ENCODE results near the gene RUNX2. TPM values are rescaled to one million over a fixed set of nuclear protein-coding genes. Genes with fewer than 3 reads are reported as not detected.

RUNX2 gene
- total and polyA plus RNA-seq, 2 experiments from 2014 or later: 0.66 to 1.7 TPM

DNA sequence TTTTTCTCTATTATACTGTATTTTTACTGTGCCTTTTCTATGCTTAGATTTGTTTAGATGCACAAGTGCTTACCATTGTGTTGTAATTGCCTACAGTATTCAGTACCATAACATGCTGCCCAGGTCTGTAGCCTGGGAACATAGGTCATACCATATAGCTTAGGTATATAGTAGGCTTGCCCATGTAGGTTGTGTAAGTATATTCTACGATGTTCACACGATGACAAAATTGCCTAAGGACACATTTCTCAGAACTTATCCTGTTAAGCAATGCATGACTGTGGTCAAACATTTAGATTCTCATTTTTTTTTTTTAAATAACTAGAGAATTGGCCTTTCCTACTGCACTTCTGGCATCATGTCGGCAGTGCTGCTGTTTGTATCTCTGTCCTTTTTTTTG, 303.3 kb downstream of the RUNX2 start:
- H3K4me1 Mint-ChIP-seq: peaks cover 12% of the 10 kb centered on the region; the same call in 2 of the 3 replicates
- no peaks in the 10 kb centered on the region for H3K9me3 Mint-ChIP-seq
- no peaks in the 10 kb centered on the region for H3K27me3 ChIP-seq (ENCODE audit: insufficient read depth)
- no peak overlapping the region for H2AFZ ChIP-seq
- peaks cover 3% of the 10 kb centered on the region for H3K27me3 Mint-ChIP-seq (ENCODE audit: insufficient read depth, low read depth, poor library complexity)
- no peak overlapping the region for H3K4me2 ChIP-seq
- H4K20me1 ChIP-seq (replicated peaks; ENCODE audit: insufficient read depth): no peaks in the 10 kb centered on the region
- no peaks in the 10 kb centered on the region for H3K79me2 ChIP-seq (replicated peaks; ENCODE audit: insufficient read depth)
- no peaks in the 10 kb centered on the region for H3K36me3 Mint-ChIP-seq (ENCODE audit: low read depth)
- no peaks in the 10 kb centered on the region for H3F3A ChIP-seq (replicated peaks; ENCODE audit: low read depth)
- H3K36me3 ChIP-seq (ENCODE audit: insufficient read depth): no peaks in the 10 kb centered on the region
- H3K27ac Mint-ChIP-seq: no peak overlapping the region
- no peak overlapping the region for H3K4me3 Mint-ChIP-seq
- 0 out of 2 replicates have a peak, but pooled peaks cover 12% of the 10 kb centered on the region for H3K9me2 ChIP-seq (ENCODE audit: insufficient read depth)
- ATAC-seq (no peak), DNase-seq (ENCODE audit: low spot score) (no peak)
- H3K27ac ChIP-seq (ENCODE audit: low read depth): no peak overlapping the region
- H3K4me1 ChIP-seq (ENCODE audit: insufficient read depth): peaks cover 14% of the 10 kb centered on the region; the same call in 1 of the 2 replicates
- TF ChIP-seq EZH2phosphoT487 (IDR thresholded peaks at IDR 0.05; ENCODE audit: unreplicated experiment) (no peak), NANOG (IDR thresholded peaks at IDR 0.05; ENCODE audit: borderline replicate concordance) (no peak), JUNB (IDR thresholded peaks at IDR 0.05; ENCODE audit: unreplicated experiment) (no peak), POLR2AphosphoS5 (IDR thresholded peaks at IDR 0.05; ENCODE audit: low read depth) (no peak), EZH2 (IDR thresholded peaks at IDR 0.05; ENCODE audit: low read depth, unreplicated experiment) (no peak), CREB1 (CRISPR knock-in tag; IDR thresholded peaks at IDR 0.05; ENCODE audit: low read depth) (no peak), ZNF331 (CRISPR knock-in tag; IDR thresholded peaks at IDR 0.05; ENCODE audit: low read depth) (no peak), ZNF114 (CRISPR knock-in tag; IDR thresholded peaks at IDR 0.05) (no peak), STAT1 (IDR thresholded peaks at IDR 0.05; ENCODE audit: unreplicated experiment) (no peak)
- TF ChIP-seq, protein P1, sequence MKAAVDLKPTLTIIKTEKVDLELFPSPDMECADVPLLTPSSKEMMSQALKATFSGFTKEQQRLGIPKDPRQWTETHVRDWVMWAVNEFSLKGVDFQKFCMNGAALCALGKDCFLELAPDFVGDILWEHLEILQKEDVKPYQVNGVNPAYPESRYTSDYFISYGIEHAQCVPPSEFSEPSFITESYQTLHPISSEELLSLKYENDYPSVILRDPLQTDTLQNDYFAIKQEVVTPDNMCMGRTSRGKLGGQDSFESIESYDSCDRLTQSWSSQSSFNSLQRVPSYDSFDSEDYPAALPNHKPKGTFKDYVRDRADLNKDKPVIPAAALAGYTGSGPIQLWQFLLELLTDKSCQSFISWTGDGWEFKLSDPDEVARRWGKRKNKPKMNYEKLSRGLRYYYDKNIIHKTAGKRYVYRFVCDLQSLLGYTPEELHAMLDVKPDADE (IDR thresholded peaks at IDR 0.05): no peak
- TF ChIP-seq, protein P2, sequence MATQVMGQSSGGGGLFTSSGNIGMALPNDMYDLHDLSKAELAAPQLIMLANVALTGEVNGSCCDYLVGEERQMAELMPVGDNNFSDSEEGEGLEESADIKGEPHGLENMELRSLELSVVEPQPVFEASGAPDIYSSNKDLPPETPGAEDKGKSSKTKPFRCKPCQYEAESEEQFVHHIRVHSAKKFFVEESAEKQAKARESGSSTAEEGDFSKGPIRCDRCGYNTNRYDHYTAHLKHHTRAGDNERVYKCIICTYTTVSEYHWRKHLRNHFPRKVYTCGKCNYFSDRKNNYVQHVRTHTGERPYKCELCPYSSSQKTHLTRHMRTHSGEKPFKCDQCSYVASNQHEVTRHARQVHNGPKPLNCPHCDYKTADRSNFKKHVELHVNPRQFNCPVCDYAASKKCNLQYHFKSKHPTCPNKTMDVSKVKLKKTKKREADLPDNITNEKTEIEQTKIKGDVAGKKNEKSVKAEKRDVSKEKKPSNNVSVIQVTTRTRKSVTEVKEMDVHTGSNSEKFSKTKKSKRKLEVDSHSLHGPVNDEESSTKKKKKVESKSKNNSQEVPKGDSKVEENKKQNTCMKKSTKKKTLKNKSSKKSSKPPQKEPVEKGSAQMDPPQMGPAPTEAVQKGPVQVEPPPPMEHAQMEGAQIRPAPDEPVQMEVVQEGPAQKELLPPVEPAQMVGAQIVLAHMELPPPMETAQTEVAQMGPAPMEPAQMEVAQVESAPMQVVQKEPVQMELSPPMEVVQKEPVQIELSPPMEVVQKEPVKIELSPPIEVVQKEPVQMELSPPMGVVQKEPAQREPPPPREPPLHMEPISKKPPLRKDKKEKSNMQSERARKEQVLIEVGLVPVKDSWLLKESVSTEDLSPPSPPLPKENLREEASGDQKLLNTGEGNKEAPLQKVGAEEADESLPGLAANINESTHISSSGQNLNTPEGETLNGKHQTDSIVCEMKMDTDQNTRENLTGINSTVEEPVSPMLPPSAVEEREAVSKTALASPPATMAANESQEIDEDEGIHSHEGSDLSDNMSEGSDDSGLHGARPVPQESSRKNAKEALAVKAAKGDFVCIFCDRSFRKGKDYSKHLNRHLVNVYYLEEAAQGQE (IDR thresholded peaks at IDR 0.05; ENCODE audit: unreplicated experiment): no peak
- TF ChIP-seq, protein P3, sequence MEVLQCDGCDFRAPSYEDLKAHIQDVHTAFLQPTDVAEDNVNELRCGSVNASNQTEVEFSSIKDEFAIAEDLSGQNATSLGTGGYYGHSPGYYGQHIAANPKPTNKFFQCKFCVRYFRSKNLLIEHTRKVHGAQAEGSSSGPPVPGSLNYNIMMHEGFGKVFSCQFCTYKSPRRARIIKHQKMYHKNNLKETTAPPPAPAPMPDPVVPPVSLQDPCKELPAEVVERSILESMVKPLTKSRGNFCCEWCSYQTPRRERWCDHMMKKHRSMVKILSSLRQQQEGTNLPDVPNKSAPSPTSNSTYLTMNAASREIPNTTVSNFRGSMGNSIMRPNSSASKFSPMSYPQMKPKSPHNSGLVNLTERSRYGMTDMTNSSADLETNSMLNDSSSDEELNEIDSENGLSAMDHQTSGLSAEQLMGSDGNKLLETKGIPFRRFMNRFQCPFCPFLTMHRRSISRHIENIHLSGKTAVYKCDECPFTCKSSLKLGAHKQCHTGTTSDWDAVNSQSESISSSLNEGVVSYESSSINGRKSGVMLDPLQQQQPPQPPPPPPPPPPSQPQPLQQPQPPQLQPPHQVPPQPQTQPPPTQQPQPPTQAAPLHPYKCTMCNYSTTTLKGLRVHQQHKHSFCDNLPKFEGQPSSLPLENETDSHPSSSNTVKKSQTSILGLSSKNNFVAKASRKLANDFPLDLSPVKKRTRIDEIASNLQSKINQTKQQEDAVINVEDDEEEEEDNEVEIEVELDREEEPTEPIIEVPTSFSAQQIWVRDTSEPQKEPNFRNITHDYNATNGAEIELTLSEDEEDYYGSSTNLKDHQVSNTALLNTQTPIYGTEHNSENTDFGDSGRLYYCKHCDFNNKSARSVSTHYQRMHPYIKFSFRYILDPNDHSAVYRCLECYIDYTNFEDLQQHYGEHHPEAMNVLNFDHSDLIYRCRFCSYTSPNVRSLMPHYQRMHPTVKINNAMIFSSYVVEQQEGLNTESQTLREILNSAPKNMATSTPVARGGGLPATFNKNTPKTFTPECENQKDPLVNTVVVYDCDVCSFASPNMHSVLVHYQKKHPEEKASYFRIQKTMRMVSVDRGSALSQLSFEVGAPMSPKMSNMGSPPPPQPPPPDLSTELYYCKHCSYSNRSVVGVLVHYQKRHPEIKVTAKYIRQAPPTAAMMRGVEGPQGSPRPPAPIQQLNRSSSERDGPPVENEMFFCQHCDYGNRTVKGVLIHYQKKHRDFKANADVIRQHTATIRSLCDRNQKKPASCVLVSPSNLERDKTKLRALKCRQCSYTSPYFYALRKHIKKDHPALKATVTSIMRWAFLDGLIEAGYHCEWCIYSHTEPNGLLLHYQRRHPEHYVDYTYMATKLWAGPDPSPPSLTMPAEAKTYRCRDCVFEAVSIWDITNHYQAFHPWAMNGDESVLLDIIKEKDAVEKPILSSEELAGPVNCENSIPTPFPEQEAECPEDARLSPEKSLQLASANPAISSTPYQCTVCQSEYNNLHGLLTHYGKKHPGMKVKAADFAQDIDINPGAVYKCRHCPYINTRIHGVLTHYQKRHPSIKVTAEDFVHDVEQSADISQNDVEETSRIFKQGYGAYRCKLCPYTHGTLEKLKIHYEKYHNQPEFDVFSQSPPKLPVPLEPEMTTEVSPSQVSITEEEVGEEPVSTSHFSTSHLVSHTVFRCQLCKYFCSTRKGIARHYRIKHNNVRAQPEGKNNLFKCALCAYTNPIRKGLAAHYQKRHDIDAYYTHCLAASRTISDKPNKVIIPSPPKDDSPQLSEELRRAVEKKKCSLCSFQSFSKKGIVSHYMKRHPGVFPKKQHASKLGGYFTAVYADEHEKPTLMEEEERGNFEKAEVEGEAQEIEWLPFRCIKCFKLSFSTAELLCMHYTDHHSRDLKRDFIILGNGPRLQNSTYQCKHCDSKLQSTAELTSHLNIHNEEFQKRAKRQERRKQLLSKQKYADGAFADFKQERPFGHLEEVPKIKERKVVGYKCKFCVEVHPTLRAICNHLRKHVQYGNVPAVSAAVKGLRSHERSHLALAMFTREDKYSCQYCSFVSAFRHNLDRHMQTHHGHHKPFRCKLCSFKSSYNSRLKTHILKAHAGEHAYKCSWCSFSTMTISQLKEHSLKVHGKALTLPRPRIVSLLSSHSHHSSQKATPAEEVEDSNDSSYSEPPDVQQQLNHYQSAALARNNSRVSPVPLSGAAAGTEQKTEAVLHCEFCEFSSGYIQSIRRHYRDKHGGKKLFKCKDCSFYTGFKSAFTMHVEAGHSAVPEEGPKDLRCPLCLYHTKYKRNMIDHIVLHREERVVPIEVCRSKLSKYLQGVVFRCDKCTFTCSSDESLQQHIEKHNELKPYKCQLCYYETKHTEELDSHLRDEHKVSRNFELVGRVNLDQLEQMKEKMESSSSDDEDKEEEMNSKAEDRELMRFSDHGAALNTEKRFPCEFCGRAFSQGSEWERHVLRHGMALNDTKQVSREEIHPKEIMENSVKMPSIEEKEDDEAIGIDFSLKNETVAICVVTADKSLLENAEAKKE (CRISPR knock-in tag; IDR thresholded peaks at IDR 0.05): no peak
- TF ChIP-seq, protein P4, sequence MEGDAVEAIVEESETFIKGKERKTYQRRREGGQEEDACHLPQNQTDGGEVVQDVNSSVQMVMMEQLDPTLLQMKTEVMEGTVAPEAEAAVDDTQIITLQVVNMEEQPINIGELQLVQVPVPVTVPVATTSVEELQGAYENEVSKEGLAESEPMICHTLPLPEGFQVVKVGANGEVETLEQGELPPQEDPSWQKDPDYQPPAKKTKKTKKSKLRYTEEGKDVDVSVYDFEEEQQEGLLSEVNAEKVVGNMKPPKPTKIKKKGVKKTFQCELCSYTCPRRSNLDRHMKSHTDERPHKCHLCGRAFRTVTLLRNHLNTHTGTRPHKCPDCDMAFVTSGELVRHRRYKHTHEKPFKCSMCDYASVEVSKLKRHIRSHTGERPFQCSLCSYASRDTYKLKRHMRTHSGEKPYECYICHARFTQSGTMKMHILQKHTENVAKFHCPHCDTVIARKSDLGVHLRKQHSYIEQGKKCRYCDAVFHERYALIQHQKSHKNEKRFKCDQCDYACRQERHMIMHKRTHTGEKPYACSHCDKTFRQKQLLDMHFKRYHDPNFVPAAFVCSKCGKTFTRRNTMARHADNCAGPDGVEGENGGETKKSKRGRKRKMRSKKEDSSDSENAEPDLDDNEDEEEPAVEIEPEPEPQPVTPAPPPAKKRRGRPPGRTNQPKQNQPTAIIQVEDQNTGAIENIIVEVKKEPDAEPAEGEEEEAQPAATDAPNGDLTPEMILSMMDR (conservative IDR thresholded peaks at IDR 0.05; ENCODE audit: low read depth in 2 of 2): no peak
- no peak overlapping the region for H3K4me3 ChIP-seq
